ENCODE measurements around the gene ADISSP. TPM values are rescaled to one million over a fixed set of nuclear protein-coding genes. Genes with fewer than 3 reads are reported as not detected.

ADISSP gene
- total and polyA plus RNA-seq, 2 donors (not counting 3 experiments of a cell fraction or from before 2014, with no cell fraction given), result 55.0 to 67.5 TPM

- H3K4me3 ChIP-seq (replicated peaks in 1 of 3; ENCODE audit: insufficient read depth in 1 of 3, low read depth in 1 of 3, low read length in 3 of 3), result no peak overlapping the region
- POLR2A ChIA-PET, result no interaction called here
- peaks cover 8 to 19% of the 10 kb centered on the region in 2 experiments for H3K27me3 ChIP-seq (ENCODE audit: control insufficient read depth in 2 of 2, insufficient read depth in 2 of 2, low read length in 2 of 2)
- H2AFZ ChIP-seq (ENCODE audit: low read depth, low read length), result no peak overlapping the region
- BruUV-seq (replicated peaks), result no TSS peak
- CTCF ChIA-PET, result interaction anchor here (1.1 kb wide), 2 partner anchors 43 to 98 kb away, joined by 3 read pairs; no protein-coding TSS in a partner anchor
- intact Hi-C loops (cut with micrococcal nuclease) (no loop called here), dilution Hi-C loops (cut with MboI; ENCODE audit: extremely low pct_ligation_motif_present, low sequenced_read_pairs) (no loop called here)
- H3K4me1 ChIP-seq (ENCODE audit: control insufficient read depth, extremely low read depth, insufficient read depth, low read length), result peaks cover 12% of the 10 kb centered on the region
- no peak for TF ChIP-seq MYC (IDR thresholded peaks at IDR 0.05; ENCODE audit: low read depth, low read length)
- no peak for TF ChIP-seq FOS (IDR thresholded peaks at IDR 0.05; ENCODE audit: borderline replicate concordance, insufficient read depth, low read length)
- no peak for TF ChIP-seq CTCF (IDR thresholded peaks at IDR 0.05; ENCODE audit: extremely low read depth in 1 of 2, insufficient read depth in 1 of 2, low read depth in 1 of 2, low read length in 2 of 2)
- no peak for TF ChIP-seq MAX (IDR thresholded peaks at IDR 0.05; ENCODE audit: insufficient read depth, insufficient read length)
- no peak for TF ChIP-seq EZH2 (IDR thresholded peaks at IDR 0.05; ENCODE audit: borderline replicate concordance, low read depth, low read length, severe bottlenecking)
- H3K4me2 ChIP-seq (ENCODE audit: insufficient read depth, low read length), result no peak overlapping the region
- H3K9ac ChIP-seq (replicated peaks; ENCODE audit: extremely low read depth, insufficient read depth, low read length), result no peak overlapping the region
- H3K79me2 ChIP-seq (ENCODE audit: control insufficient read depth, insufficient read depth, low read length), result no peaks in the 10 kb centered on the region
- no peaks in the 10 kb centered on the region for H3K9me1 ChIP-seq (replicated peaks; ENCODE audit: control insufficient read depth, extremely low read depth, insufficient read depth, low read length)
- no peaks in the 10 kb centered on the region for H3K9me3 ChIP-seq (replicated peaks; ENCODE audit: control insufficient read depth, insufficient read depth, low read length)
- H3K36me3 ChIP-seq (ENCODE audit: control insufficient read depth in 2 of 2, extremely low read depth in 1 of 2, insufficient read depth in 2 of 2, low read length in 2 of 2), result no peaks in the 10 kb centered on the region
- peak; percentile 44 for FAIRE-seq
- no peak for DNase-seq (ENCODE audit: low read depth, low spot score)
- no peaks in the 10 kb centered on the region for H4K20me1 ChIP-seq (replicated peaks; ENCODE audit: control insufficient read depth, extremely low read depth, insufficient read depth, low read length)
- no peak overlapping the region for H3K27ac ChIP-seq (ENCODE audit: insufficient read depth, low read depth, low read length)
Observed at GRCh38 chr20:3775457-3776108, 8.0 kb upstream of the ADISSP start.

All from endothelial cell of umbilical vein (primary cell).